Smooth muscle cell (in vitro differentiated cells): ENCODE results near the gene COL19A1. TPM values are rescaled to one million over a fixed set of nuclear protein-coding genes. Genes with fewer than 3 reads are reported as not detected.

ENCODE experiments used
- DNase-seq: peaks from one replicate; lab custom pipeline; 2025; ENCODE audit not compliant: unreplicated experiment; lab: John Stamatoyannopoulos, UW
- H2AFZ ChIP-seq: fragments of 200-600 bp; sonication (generic); 2 replicates; pipeline ENCODE4 v1.6.0; 2016; ENCODE audit warnings: antibody characterized with exemption, low read depth, mild to moderate bottlenecking
- H3F3A ChIP-seq: fragments of 200-600 bp; sonication (generic); 2 replicates; pipeline ENCODE4 v1.6.0; 2017; ENCODE audit warnings: antibody characterized with exemption, low read depth
- H3K27ac ChIP-seq: fragments of 200-600 bp; sonication (generic); 2 replicates; pipeline ENCODE4 v1.5.1; 2016; ENCODE audit warnings: low read depth, mild to moderate bottlenecking
- H3K27me3 ChIP-seq: fragments of 200-600 bp; sonication (generic); 2 replicates; pipeline ENCODE4 v1.6.1; 2016; ENCODE audit warnings: low read depth, mild to moderate bottlenecking
- H3K36me3 ChIP-seq: fragments of 200-600 bp; sonication (generic); 2 replicates; pipeline ENCODE4 v1.5.1; 2016; ENCODE audit warnings: low read depth
- H3K4me1 ChIP-seq: fragments of 200-600 bp; sonication (generic); 2 replicates; pipeline ENCODE4 v1.5.1; 2016; ENCODE audit warnings: low read depth
- H3K4me2 ChIP-seq: fragments of 200-600 bp; sonication (generic); 2 replicates; pipeline ENCODE4 v1.6.0; 2016; ENCODE audit warnings: mild to moderate bottlenecking
- H3K4me3 ChIP-seq: fragments of 200-600 bp; sonication (generic); 2 replicates; pipeline ENCODE4 v1.5.1; 2016; ENCODE audit warnings: mild to moderate bottlenecking
- H3K79me2 ChIP-seq: fragments of 200-600 bp; sonication (generic); 2 replicates; pipeline ENCODE4 v1.6.0; 2016; ENCODE audit warnings: low read depth, mild to moderate bottlenecking
- H3K9ac ChIP-seq: fragments of 200-600 bp; sonication (generic); 2 replicates; pipeline ENCODE4 v1.6.0; 2016; ENCODE audit warnings: low read depth
- H3K9me3 ChIP-seq: fragments of 200-600 bp; sonication (generic); replicated peaks from 2 replicates; pipeline ENCODE4 v1.5.1; 2016; ENCODE audit warnings: low read depth
- H4K20me1 ChIP-seq: fragments of 200-600 bp; sonication (generic); 2 replicates; pipeline ENCODE4 v1.6.0; 2016; ENCODE audit warnings: low read depth
- whole genome bisulfite sequencing: methylation state at CpG from one replicate; pipeline ENCODE4 v1.1.7; 2016; ENCODE audit warnings: low lambda C conversion rate; 5-methylcytosine and 5-hydroxymethylcytosine counted together
- polyA plus RNA-seq: library from polyadenylated mRNA; unstranded; fragments of >200 nt; fragmentation: Nextera tagmentation; extraction: Ambion mirVana; gene quantifications from 2 replicates; pipeline ENCODE4 v1.2.1, GENCODE V29; 2016
- total RNA-seq: library from RNA; depleted of rRNA; stranded (reverse); fragments of >200 nt; gene quantifications from 2 replicates; pipeline ENCODE4 v1.2.3, GENCODE V29; 2014
- TF ChIP-seq, protein P1 (sequence below): fragments of 200-600 bp; sonication (generic); IDR thresholded peaks from 2 replicates; pipeline ENCODE4 v1.5.1; 2017; ENCODE audit warnings: borderline replicate concordance, mild to moderate bottlenecking, antibody characterized with exemption; ENCODE audit not compliant: insufficient read depth, poor library complexity, severe bottlenecking

Gene COL19A1
- total and polyA plus RNA-seq, 2 experiments from 2014 or later, result 0.55 to 1.6 TPM

DNA sequence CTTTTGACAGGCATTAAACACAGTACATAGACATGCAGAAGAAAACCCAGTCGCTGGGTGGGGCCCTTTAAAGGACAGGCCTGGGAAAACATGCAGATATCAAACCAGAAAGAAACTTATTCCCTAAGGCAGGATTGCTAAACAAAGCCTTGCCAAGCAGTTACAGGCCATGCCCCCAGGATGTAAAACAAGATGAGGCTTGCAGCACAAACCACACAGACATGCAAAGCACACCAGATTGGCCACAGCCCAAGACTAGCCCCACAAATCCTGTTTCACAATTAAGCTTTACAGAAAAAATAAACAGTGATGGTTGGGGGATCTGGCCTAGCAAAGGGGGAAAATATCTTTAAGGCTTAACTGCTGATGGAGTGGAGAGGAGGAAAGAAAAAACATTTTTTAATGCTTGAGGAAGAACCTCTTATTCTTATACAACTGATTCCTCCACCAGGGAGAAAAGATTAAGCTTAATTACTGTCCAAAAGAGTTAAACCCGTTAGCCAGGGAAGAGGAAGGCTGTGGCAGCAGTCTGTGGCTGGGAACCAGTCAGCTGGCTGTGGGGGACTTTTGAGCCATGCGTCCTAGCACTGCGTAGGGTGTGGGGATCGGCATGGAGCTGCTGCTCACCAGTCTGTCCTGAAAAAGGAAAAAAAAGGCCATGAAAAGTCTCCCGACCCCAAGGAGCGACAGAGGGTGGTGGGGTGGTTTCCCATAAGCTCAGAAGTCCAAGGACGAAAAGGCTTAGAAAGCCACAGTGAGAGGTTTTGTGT lies 28.4 kb downstream of the COL19A1 start:
- TF ChIP-seq, protein P1, sequence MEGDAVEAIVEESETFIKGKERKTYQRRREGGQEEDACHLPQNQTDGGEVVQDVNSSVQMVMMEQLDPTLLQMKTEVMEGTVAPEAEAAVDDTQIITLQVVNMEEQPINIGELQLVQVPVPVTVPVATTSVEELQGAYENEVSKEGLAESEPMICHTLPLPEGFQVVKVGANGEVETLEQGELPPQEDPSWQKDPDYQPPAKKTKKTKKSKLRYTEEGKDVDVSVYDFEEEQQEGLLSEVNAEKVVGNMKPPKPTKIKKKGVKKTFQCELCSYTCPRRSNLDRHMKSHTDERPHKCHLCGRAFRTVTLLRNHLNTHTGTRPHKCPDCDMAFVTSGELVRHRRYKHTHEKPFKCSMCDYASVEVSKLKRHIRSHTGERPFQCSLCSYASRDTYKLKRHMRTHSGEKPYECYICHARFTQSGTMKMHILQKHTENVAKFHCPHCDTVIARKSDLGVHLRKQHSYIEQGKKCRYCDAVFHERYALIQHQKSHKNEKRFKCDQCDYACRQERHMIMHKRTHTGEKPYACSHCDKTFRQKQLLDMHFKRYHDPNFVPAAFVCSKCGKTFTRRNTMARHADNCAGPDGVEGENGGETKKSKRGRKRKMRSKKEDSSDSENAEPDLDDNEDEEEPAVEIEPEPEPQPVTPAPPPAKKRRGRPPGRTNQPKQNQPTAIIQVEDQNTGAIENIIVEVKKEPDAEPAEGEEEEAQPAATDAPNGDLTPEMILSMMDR, result no peak
- Histone ChIP-seq H3K27me3 (no peaks in the 10 kb centered on the region), H3K79me2 (no peaks in the 10 kb centered on the region), H4K20me1 (no peaks in the 10 kb centered on the region), H3K9me3 (no peaks in the 10 kb centered on the region), H3K4me2 (peak overlapping the region; percentile 51), H3K4me3 (no peak overlapping the region), H3K27ac (peak overlapping the region; percentile 68), H3F3A (no peaks in the 10 kb centered on the region), H3K9ac (no peak overlapping the region), H3K4me1 (peaks cover 10% of the 10 kb centered on the region), H2AFZ (peak overlapping the region; percentile 55), H3K36me3 (no peaks in the 10 kb centered on the region)
- peak; percentile 10 for DNase-seq
- WGBS, result 9% methylated on average over 8 of the region's 8 CpGs

DNA sequence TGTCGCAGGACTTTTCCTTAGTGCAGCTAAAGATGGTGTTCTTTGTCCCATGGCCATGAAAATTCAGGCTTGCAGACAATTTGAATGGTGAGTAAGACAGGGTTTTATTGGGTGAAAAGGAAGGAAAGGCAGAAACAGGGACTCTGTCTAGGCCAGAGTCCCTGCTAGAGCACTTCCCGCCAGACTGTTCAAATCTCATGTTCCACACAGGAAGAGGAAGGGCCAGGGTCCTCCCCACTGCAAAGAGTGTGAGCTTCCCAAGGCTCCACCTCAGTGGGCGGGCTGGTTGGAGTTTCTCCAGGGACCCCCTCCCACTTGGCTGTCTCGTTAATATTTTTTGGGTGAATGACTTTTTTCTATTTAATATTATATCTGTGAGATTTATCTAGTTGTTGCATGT lies 29.0 kb downstream of the COL19A1 start:
- no peak for DNase-seq
- no peaks in the 10 kb centered on the region for H3K27me3 ChIP-seq
- H2AFZ ChIP-seq, result peak overlapping the region; percentile 55
- H3K36me3 ChIP-seq, result no peaks in the 10 kb centered on the region
- WGBS, result 57% methylated on average over 4 of the region's 4 CpGs
- no peak overlapping the region for H3K4me3 ChIP-seq
- H3K4me2 ChIP-seq, result peak overlapping the region; percentile 51
- no peaks in the 10 kb centered on the region for H3K79me2 ChIP-seq
- TF ChIP-seq, protein P1, result no peak
- peaks cover 10% of the 10 kb centered on the region for H3K4me1 ChIP-seq
- H3F3A ChIP-seq, result no peaks in the 10 kb centered on the region
- H4K20me1 ChIP-seq, result no peaks in the 10 kb centered on the region
- H3K27ac ChIP-seq, result peak overlapping the region; percentile 68
- H3K9me3 ChIP-seq, result no peaks in the 10 kb centered on the region
- no peak overlapping the region for H3K9ac ChIP-seq

DNA sequence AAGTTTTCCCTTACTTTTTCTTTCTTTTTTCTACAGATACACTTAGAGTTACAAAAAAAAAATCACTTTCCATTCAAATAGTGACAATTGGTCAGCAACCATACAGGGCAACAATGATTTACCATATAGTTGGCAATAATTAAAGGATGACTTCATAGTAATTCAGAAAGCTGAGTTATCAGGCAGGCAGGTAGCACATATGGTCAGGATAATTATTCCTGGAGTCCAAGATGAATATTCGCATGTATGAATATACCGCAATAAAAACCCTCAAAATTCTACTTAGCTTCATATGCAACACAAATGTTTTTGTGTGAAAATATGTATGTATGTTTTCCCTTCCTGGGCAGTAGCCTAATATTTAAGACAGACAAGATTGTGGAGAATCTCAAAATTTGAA lies 34.5 kb downstream of the COL19A1 start:
- Histone ChIP-seq H3K4me3 (no peak overlapping the region), H3K27ac (no peak overlapping the region), H3K4me2 (no peak overlapping the region), H3K9me3 (no peaks in the 10 kb centered on the region), H3K9ac (no peak overlapping the region), H3F3A (no peaks in the 10 kb centered on the region), H3K4me1 (no peaks in the 10 kb centered on the region), H2AFZ (no peak overlapping the region), H4K20me1 (no peaks in the 10 kb centered on the region), H3K27me3 (no peaks in the 10 kb centered on the region), H3K79me2 (no peaks in the 10 kb centered on the region), H3K36me3 (no peaks in the 10 kb centered on the region)
- DNase-seq, result no peak
- TF ChIP-seq, protein P1, result no peak
- 96% methylated on average over 2 of the region's 2 CpGs for WGBS

DNA sequence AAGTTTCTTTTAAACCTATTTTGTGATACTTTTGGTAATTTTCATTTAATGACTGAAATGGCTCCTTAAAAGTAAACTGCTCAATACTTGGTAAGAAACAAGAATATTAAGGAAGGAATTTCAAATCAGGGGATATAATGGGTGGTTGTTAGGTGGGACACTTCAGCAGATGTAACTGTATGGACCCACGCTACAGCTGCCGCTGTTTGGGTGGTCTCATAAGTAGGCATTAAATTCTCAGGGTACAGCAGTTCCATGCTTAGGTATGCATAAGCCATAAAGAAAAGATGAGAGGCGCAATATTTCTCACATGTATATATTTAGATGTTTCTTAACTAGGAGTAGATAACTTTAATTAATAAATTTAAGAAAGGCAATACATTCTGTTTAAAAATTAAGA lies 35.0 kb downstream of the COL19A1 start:
- Histone ChIP-seq H3K4me3 (no peak overlapping the region), H3K27ac (no peak overlapping the region), H3K4me1 (no peaks in the 10 kb centered on the region), H3K36me3 (no peaks in the 10 kb centered on the region), H3K79me2 (no peaks in the 10 kb centered on the region), H4K20me1 (no peaks in the 10 kb centered on the region), H3K4me2 (no peak overlapping the region), H3F3A (no peaks in the 10 kb centered on the region), H3K27me3 (no peaks in the 10 kb centered on the region), H3K9me3 (no peaks in the 10 kb centered on the region), H3K9ac (no peak overlapping the region), H2AFZ (no peak overlapping the region)
- WGBS, result 97% methylated on average over 3 of the region's 3 CpGs
- no peak for DNase-seq
- TF ChIP-seq, protein P1, result no peak
